ENCODE data around the gene SSTR4.
"Not testable (repeated sequence)": the region's sequence is repeated elsewhere in the genome, so short reads cannot be mapped to it uniquely, and the experiment has no call there.

SSTR4 gene, protein sequence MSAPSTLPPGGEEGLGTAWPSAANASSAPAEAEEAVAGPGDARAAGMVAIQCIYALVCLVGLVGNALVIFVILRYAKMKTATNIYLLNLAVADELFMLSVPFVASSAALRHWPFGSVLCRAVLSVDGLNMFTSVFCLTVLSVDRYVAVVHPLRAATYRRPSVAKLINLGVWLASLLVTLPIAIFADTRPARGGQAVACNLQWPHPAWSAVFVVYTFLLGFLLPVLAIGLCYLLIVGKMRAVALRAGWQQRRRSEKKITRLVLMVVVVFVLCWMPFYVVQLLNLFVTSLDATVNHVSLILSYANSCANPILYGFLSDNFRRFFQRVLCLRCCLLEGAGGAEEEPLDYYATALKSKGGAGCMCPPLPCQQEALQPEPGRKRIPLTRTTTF

DNA sequence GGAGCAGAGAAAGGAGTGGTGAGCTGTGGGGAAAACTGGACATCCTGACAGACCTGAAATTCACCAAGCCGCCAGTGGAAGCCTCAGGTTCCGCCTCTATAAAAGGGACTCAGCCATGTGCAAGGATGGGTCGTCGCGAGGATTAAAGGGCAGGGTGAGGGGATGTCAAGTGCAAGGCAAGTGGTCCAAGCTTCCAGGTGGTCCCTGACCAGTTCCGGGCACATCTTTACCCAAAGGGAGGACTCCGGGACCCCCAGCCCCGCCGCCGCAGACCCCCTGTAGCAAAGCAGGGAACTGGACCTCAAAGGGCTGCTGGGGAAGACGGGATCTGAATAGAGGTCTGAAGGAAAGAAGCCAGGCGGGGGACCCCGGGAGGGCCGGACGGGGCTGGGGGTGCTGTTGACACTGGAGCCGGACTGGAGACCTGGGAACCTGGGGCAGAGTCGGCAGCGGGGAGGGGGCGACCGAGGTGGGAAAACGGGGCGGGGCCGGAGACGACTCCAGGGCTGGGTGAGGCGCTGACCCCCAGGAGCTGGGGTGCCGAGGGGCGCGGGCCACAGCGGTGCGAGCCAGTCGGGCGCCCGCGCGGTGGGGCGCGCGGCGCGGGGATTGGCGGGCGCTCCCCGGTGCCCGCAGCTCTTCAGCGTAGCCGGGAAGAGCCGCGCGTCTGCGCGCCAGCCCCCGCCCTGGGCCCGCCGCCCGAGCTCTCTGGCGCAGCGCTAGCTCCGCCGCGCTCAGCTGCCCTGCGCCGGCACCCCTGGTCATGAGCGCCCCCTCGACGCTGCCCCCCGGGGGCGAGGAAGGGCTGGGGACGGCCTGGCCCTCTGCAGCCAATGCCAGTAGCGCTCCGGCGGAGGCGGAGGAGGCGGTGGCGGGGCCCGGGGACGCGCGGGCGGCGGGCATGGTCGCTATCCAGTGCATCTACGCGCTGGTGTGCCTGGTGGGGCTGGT lies at the start of gene SSTR4:
Gene SSTR4 (plus strand): TSS at position 592 of the 951 bp plus-strand sequence. CDS start 172 bp downstream, at position 764.
- no peak for TF ChIP-seq CTCF (IDR thresholded peaks at IDR 0.05; ENCODE audit: extremely low read depth, missing control alignments)
- DNase-seq (ENCODE audit: low spot score), result no peak

DNA sequence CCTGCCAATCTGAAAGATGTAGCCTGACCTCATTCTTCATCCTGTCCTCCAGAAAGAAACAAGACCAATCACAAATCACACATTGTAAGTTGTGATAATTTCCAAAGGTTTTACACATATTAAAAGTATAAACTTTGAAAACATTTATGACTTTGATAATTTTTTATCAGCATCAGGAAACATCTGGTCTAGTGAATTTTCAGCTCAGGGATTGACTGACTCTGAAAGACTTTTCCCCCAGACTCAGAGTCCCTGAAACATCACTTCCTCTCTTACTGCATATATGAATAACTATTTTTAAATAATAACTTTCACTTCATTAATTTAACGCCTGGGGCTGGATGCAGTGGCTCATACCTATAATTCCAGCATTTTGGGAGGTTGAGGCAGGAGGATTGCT lies 48.5 kb upstream of the SSTR4 start:
- no peak for TF ChIP-seq CTCF (IDR thresholded peaks at IDR 0.05; ENCODE audit: extremely low read depth, missing control alignments)
- DNase-seq (ENCODE audit: low spot score), result no peak

- DNase-seq (ENCODE audit: low spot score), result not testable (repeated sequence)
Observed at GRCh38 chr20:22991424-22991823, 43.7 kb upstream of the SSTR4 start.

DNA sequence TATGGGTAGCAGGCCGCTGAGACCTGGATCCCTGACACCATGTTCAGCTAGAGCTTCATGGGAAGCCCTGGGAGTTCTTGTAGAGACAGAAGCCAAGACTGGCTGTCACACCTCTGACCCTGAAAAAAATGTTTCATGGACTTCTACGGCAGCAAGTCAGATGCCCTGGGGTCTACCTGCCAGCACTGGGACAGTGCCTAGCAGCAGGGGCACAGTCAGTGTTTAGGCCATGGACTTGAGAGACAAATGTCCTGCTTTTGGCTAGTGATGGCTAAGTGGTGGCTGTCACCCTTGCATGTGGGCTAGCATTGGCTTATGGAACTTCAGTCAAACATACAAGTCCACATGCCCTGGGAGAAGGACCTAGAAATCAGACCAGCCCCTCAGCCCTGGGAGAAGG lies 41.3 kb upstream of the SSTR4 start:
- TF ChIP-seq CTCF (IDR thresholded peaks at IDR 0.05; ENCODE audit: extremely low read depth, missing control alignments), result no peak
- DNase-seq (ENCODE audit: low spot score), result no peak

GRCh38 chr20:22995923-22996322 lies 39.2 kb upstream of the SSTR4 start:
- no peak for TF ChIP-seq CTCF (IDR thresholded peaks at IDR 0.05; ENCODE audit: extremely low read depth, missing control alignments)
- no peak for DNase-seq (ENCODE audit: low spot score)

GRCh38 chr20:22998476-22998875 lies 36.6 kb upstream of the SSTR4 start:
- no peak for DNase-seq (ENCODE audit: low spot score)
- TF ChIP-seq CTCF (IDR thresholded peaks at IDR 0.05; ENCODE audit: extremely low read depth, missing control alignments), result no peak

- DNase-seq (ENCODE audit: low spot score), result no peak
Observed at GRCh38 chr20:22999756-23000155, 35.4 kb upstream of the SSTR4 start.

More at GRCh38 chr20:22999756-23000155, 35.4 kb upstream of the SSTR4 start:
- TF ChIP-seq CTCF (IDR thresholded peaks at IDR 0.05; ENCODE audit: extremely low read depth, missing control alignments), result no peak
